Stimulated activated CD4-positive, alpha-beta T cell treated with anti-CD3 and anti-CD28 coated beads, TNF-alpha, amount 100 ng/mL, for 48 hours (primary cell): ENCODE results near the gene FBXL2.

Experiments used
- DNase-seq, 3 donors: peaks; one replicate each; pipeline ENCODE4 v3.0.0-alpha.2; 2020; ENCODE audit warnings: low read depth in 3 of 3

FBXL2 gene

GRCh38 chr3:33277193-33277882, at the start of gene FBXL2:
Gene FBXL2, plus strand, starts transcription at chr3:33277442. Its CDS starts 71 bp downstream, at chr3:33277513.
- peak; percentile 4 to 9 (median 6) for DNase-seq

GRCh38 chr3:33229066-33229465, 48.2 kb upstream of the FBXL2 start:
- DNase-seq: no peak

- no peak for DNase-seq
Observed at GRCh38 chr3:33229947-33230346, 47.3 kb upstream of the FBXL2 start.

GRCh38 chr3:33231756-33232465, 45.3 kb upstream of the FBXL2 start:
- DNase-seq: no peak

- no peak for DNase-seq
Observed at GRCh38 chr3:33233884-33234283, 43.4 kb upstream of the FBXL2 start.

GRCh38 chr3:33236005-33236404, 41.2 kb upstream of the FBXL2 start:
- DNase-seq: no peak

- no peak for DNase-seq
Observed at GRCh38 chr3:33237439-33237838, 39.8 kb upstream of the FBXL2 start.

- DNase-seq: no peak
Observed at GRCh38 chr3:33238923-33239322, 38.3 kb upstream of the FBXL2 start.

- no peak for DNase-seq
Observed at GRCh38 chr3:33240261-33240660, 37.0 kb upstream of the FBXL2 start.

- no peak for DNase-seq
Observed at GRCh38 chr3:33246786-33247185, 30.5 kb upstream of the FBXL2 start.

GRCh38 chr3:33250712-33251111, 26.5 kb upstream of the FBXL2 start:
- no peak for DNase-seq

GRCh38 chr3:33256249-33256648, 21.0 kb upstream of the FBXL2 start:
- DNase-seq: no peak

GRCh38 chr3:33260104-33260503, 17.1 kb upstream of the FBXL2 start:
- DNase-seq: no peak

GRCh38 chr3:33269385-33269784, 7.9 kb upstream of the FBXL2 start:
- no peak for DNase-seq

- DNase-seq: no peak
Observed at GRCh38 chr3:33271324-33271723, 5.9 kb upstream of the FBXL2 start.

GRCh38 chr3:33273628-33274027, 3.6 kb upstream of the FBXL2 start:
- no peak for DNase-seq

- no peak for DNase-seq
Observed at GRCh38 chr3:33278163-33278562, 921 bp downstream of the FBXL2 start.

- no peak for DNase-seq
Observed at GRCh38 chr3:33287672-33288282, 10.5 kb downstream of the FBXL2 start.

GRCh38 chr3:33299395-33300081, 22.3 kb downstream of the FBXL2 start:
- DNase-seq: no peak

GRCh38 chr3:33312361-33312760, 35.1 kb downstream of the FBXL2 start:
- no peak for DNase-seq

- no peak for DNase-seq
Observed at GRCh38 chr3:33313331-33313730, 36.1 kb downstream of the FBXL2 start.

GRCh38 chr3:33314993-33315392, 37.8 kb downstream of the FBXL2 start:
- DNase-seq: no peak
